Activated CD4-positive, alpha-beta memory T cell treated with anti-CD3 and anti-CD28 coated beads for 36 hours (primary cell): ENCODE measurements around the gene INHBC. TPM values are rescaled to one million over a fixed set of nuclear protein-coding genes. Genes with fewer than 3 reads are reported as not detected.

ENCODE experiments used
- CTCF ChIA-PET: fragments of 350-600 bp; sonication (Branson Sonifier 250); formaldehyde crosslinking; loops from one replicate; lab custom pipeline; 2021; ENCODE audit warnings: antibody characterized with exemption, inconsistent platforms; lab: Charles Lee
- POLR2A ChIA-PET: fragments of 350-600 bp; sonication (Branson Sonifier 250); formaldehyde crosslinking; loops from one replicate; lab custom pipeline; 2021; ENCODE audit warnings: antibody characterized with exemption; lab: Charles Lee
- DNase-seq: peaks from one replicate; pipeline ENCODE4 v3.0.0-alpha.2; 2020
- H3K27ac Mint-ChIP-seq: one replicate; pipeline ENCODE4 v1.8.0; 2021; ENCODE audit warnings: mixed read lengths
- H3K27me3 Mint-ChIP-seq: one replicate; pipeline ENCODE4 v1.8.0; 2021; ENCODE audit warnings: mixed read lengths
- H3K36me3 Mint-ChIP-seq: one replicate; pipeline ENCODE4 v1.8.0; 2021; ENCODE audit warnings: mixed read lengths
- H3K4me1 Mint-ChIP-seq: one replicate; pipeline ENCODE4 v1.8.0; 2021; ENCODE audit warnings: low read depth, mixed read lengths
- H3K4me3 Mint-ChIP-seq: one replicate; pipeline ENCODE4 v1.8.0; 2021; ENCODE audit warnings: mild to moderate bottlenecking, mixed read lengths
- H3K9me3 Mint-ChIP-seq: one replicate; pipeline ENCODE4 v1.8.0; 2021; ENCODE audit warnings: mixed read lengths
- intact Hi-C: fragments of 100-400 bp; cut with micrococcal nuclease; formaldehyde crosslinking; loops from one replicate; pipeline ENCODE4 v1.15.1; 2023
- total RNA-seq, 2 experiments: library from RNA; stranded (reverse); gene quantifications; one replicate each; pipeline ENCODE4 v1.2.3, GENCODE V29; 2021

INHBC gene
- total RNA-seq, 2 experiments from 2014 or later, result not detected

GRCh38 chr12:57476993-57477709 is 42.6 kb downstream of the INHBC start:
- Mint-ChIP-seq H3K36me3 (peaks cover 49% of the 10 kb centered on the region), H3K27me3 (no peaks in the 10 kb centered on the region), H3K4me3 (peak overlapping the region; percentile 87), H3K9me3 (no peaks in the 10 kb centered on the region), H3K4me1 (peaks cover 61% of the 10 kb centered on the region), H3K27ac (peak overlapping the region; percentile 99)
- DNase-seq, result no peak
- intact Hi-C loops, result loop anchor here (1.0 to 10.0 kb wide), 3 partner anchors 15 to 792 kb away; partner anchors contain the start of genes OS9 and PTGES3
- ChIA-PET CTCF (interaction anchor here (0.6 to 2.2 kb wide), 16 partner anchors 9 to 411 kb away, joined by 3 to 28 read pairs (median 4); partner anchors contain the start of genes DDIT3, GLI1, MARS1 and SHMT2), POLR2A (interaction anchor here (0.8 to 1.7 kb wide), 8 partner anchors 9 to 47 kb away, joined by 3 to 10 read pairs (median 4); partner anchors contain the start of genes DDIT3 and GLI1)

- Mint-ChIP-seq H3K4me1 (peaks cover 60% of the 10 kb centered on the region), H3K27ac (peak overlapping the region; percentile 99), H3K36me3 (peaks cover 49% of the 10 kb centered on the region), H3K9me3 (no peaks in the 10 kb centered on the region), H3K4me3 (peak overlapping the region; percentile 87), H3K27me3 (no peaks in the 10 kb centered on the region)
- ChIA-PET POLR2A (interaction anchor here (0.7 to 2.6 kb wide), 7 partner anchors 8 to 48 kb away, joined by 3 to 14 read pairs (median 4); partner anchors contain the start of genes DDIT3, GLI1 and MARS1), CTCF (interaction anchor here (0.7 to 2.2 kb wide), 11 partner anchors 8 to 248 kb away, joined by 3 to 28 read pairs (median 6); partner anchors contain the start of genes GLI1, MARS1 and SHMT2)
- DNase-seq, result peak; percentile 73
- intact Hi-C loops, result loop anchor here (2.0 to 10.0 kb wide), 5 partner anchors 15 to 793 kb away; partner anchors contain the start of genes DCTN2, OS9, PTGES3 and TSPAN31
Observed at GRCh38 chr12:57477710-57478681, 43.4 kb downstream of the INHBC start.

GRCh38 chr12:57479043-57479375 is 44.4 kb downstream of the INHBC start:
- H3K27ac Mint-ChIP-seq, result peak overlapping the region; percentile 99
- intact Hi-C loops, result loop anchor here (1.0 to 10.0 kb wide), 7 partner anchors 8 to 794 kb away; partner anchors contain the start of genes DCTN2, DDIT3, OS9 and PTGES3
- DNase-seq, result peak; percentile 24
- no peaks in the 10 kb centered on the region for H3K9me3 Mint-ChIP-seq
- ChIA-PET POLR2A (interaction anchor here (0.7 to 2.6 kb wide), 5 partner anchors 10 to 367 kb away, joined by 3 to 14 read pairs (median 3); partner anchors contain the start of gene MARS1), CTCF (interaction anchor here (0.9 to 1.5 kb wide), 3 partner anchors 16 to 20 kb away, joined by 4 to 6 read pairs (median 5); no protein-coding TSS in a partner anchor)
- H3K27me3 Mint-ChIP-seq, result no peaks in the 10 kb centered on the region
- peaks cover 45% of the 10 kb centered on the region for H3K36me3 Mint-ChIP-seq
- H3K4me1 Mint-ChIP-seq, result peaks cover 59% of the 10 kb centered on the region
- peak overlapping the region; percentile 87 for H3K4me3 Mint-ChIP-seq

GRCh38 chr12:57479376-57480115 is 45.0 kb downstream of the INHBC start, which contains the start of gene ARHGAP9:
ARHGAP9 (minus strand) TSS chr12:57479866; CDS start chr12:57479406, 460 bp downstream.
- Mint-ChIP-seq H3K36me3 (peaks cover 40% of the 10 kb centered on the region), H3K4me1 (peaks cover 53% of the 10 kb centered on the region), H3K27ac (peak within 1 kb of the TSS; percentile 99), H3K9me3 (no peaks in the 10 kb centered on the region), H3K4me3 (peak within 1 kb of the TSS; percentile 87), H3K27me3 (no peaks in the 10 kb centered on the region)
- CTCF ChIA-PET, result interaction anchor here (1.1 to 1.9 kb wide), 4 partner anchors 11 to 236 kb away, joined by 4 to 12 read pairs (median 5); partner anchors contain the start of gene GLI1
- POLR2A ChIA-PET, result interaction anchor here (0.6 to 2.6 kb wide), 10 partner anchors 9 to 368 kb away, joined by 3 to 14 read pairs (median 3); partner anchors contain the start of genes MARS1 and SHMT2
- DNase-seq, result peak; percentile 76
- intact Hi-C loops, result loop anchor here (1.0 to 10.0 kb wide), 7 partner anchors 8 to 795 kb away; partner anchors contain the start of genes DCTN2, DDIT3, OS9 and PTGES3

GRCh38 chr12:57481671-57482070 is 47.1 kb downstream of the INHBC start:
- no peaks in the 10 kb centered on the region for H3K9me3 Mint-ChIP-seq
- H3K4me3 Mint-ChIP-seq, result no peak overlapping the region
- CTCF ChIA-PET, result no interaction called here
- no peak for DNase-seq
- intact Hi-C loops, result no loop called here
- peaks cover 25% of the 10 kb centered on the region for H3K36me3 Mint-ChIP-seq
- POLR2A ChIA-PET, result interaction anchor here (0.6 kb wide), 1 partner anchor 39 kb away, joined by 3 read pairs; no protein-coding TSS in a partner anchor
- no peaks in the 10 kb centered on the region for H3K27me3 Mint-ChIP-seq
- H3K27ac Mint-ChIP-seq, result peak overlapping the region; percentile 99
- H3K4me1 Mint-ChIP-seq, result peaks cover 44% of the 10 kb centered on the region

GRCh38 chr12:57483466-57483865 is 48.9 kb downstream of the INHBC start:
- POLR2A ChIA-PET, result no interaction called here
- peaks cover 48% of the 10 kb centered on the region for H3K4me1 Mint-ChIP-seq
- peak overlapping the region; percentile 16 for H3K27ac Mint-ChIP-seq
- H3K27me3 Mint-ChIP-seq, result no peaks in the 10 kb centered on the region
- no peaks in the 10 kb centered on the region for H3K9me3 Mint-ChIP-seq
- peaks cover 19% of the 10 kb centered on the region for H3K36me3 Mint-ChIP-seq
- no peak for DNase-seq
- intact Hi-C loops, result no loop called here
- CTCF ChIA-PET, result no interaction called here
- H3K4me3 Mint-ChIP-seq, result no peak overlapping the region

GRCh38 chr12:57485695-57486094 is 51.1 kb downstream of the INHBC start:
- no peaks in the 10 kb centered on the region for H3K9me3 Mint-ChIP-seq
- H3K4me1 Mint-ChIP-seq, result peaks cover 42% of the 10 kb centered on the region
- H3K27me3 Mint-ChIP-seq, result no peaks in the 10 kb centered on the region
- intact Hi-C loops, result loop anchor here (2.0 kb wide), 1 partner anchor 61 kb away; the partner anchor contains the start of gene DCTN2
- H3K4me3 Mint-ChIP-seq, result no peak overlapping the region
- CTCF ChIA-PET, result interaction anchor here (3.7 kb wide), 1 partner anchor 9 kb away, joined by 14 read pairs; no protein-coding TSS in a partner anchor
- no peak for DNase-seq
- POLR2A ChIA-PET, result interaction anchor here (1.6 to 2.2 kb wide), 2 partner anchors 9 to 34 kb away, joined by 6 to 10 read pairs; partner anchors contain the start of gene DDIT3
- H3K27ac Mint-ChIP-seq, result no peak overlapping the region
- peaks cover 33% of the 10 kb centered on the region for H3K36me3 Mint-ChIP-seq

GRCh38 chr12:57487055-57487596 is 52.5 kb downstream of the INHBC start:
- POLR2A ChIA-PET, result interaction anchor here (0.6 to 2.2 kb wide), 3 partner anchors 31 to 39 kb away, joined by 3 to 10 read pairs (median 3); partner anchors contain the start of gene DDIT3
- intact Hi-C loops, result loop anchor here (1.0 to 2.0 kb wide), 3 partner anchors 8 to 60 kb away; partner anchors contain the start of genes ARHGAP9, DCTN2 and DDIT3
- H3K27ac Mint-ChIP-seq, result peak overlapping the region; percentile 94
- no peaks in the 10 kb centered on the region for H3K27me3 Mint-ChIP-seq
- H3K9me3 Mint-ChIP-seq, result no peaks in the 10 kb centered on the region
- peak overlapping the region; percentile 97 for H3K4me3 Mint-ChIP-seq
- CTCF ChIA-PET, result interaction anchor here (0.7 to 3.7 kb wide), 4 partner anchors 10 to 1122 kb away, joined by 3 to 14 read pairs (median 6); partner anchors contain the start of gene GLI1
- peaks cover 37% of the 10 kb centered on the region for H3K4me1 Mint-ChIP-seq
- peak; percentile 16 for DNase-seq
- H3K36me3 Mint-ChIP-seq, result peaks cover 40% of the 10 kb centered on the region

- Mint-ChIP-seq H3K9me3 (no peaks in the 10 kb centered on the region), H3K36me3 (peaks cover 43% of the 10 kb centered on the region), H3K27me3 (no peaks in the 10 kb centered on the region), H3K27ac (peak within 1 kb of the TSS; percentile 94), H3K4me3 (peak within 1 kb of the TSS; percentile 97), H3K4me1 (peaks cover 40% of the 10 kb centered on the region)
- intact Hi-C loops, result loop anchor here (1.0 to 2.0 kb wide), 3 partner anchors 8 to 59 kb away; partner anchors contain the start of genes ARHGAP9, DCTN2 and DDIT3
- peak; percentile 96 for DNase-seq
- POLR2A ChIA-PET, result interaction anchor here (0.7 to 3.7 kb wide), 4 partner anchors 8 to 32 kb away, joined by 3 to 14 read pairs (median 10); partner anchors contain the start of genes ARHGAP9 and DDIT3
- CTCF ChIA-PET, result interaction anchor here (0.6 to 3.7 kb wide), 4 partner anchors 8 to 29 kb away, joined by 3 to 14 read pairs (median 9); partner anchors contain the start of gene GLI1
Observed at GRCh38 chr12:57487597-57488401, 53.2 kb downstream of the INHBC start, which contains the start of gene MARS1. MARS1 (plus strand) TSS chr12:57488068; CDS start chr12:57488091, 23 bp downstream.
